Endometrial microvascular endothelial cells (primary cell): Measurements from ENCODE around the gene PSMA1. TPM values are rescaled to one million over a fixed set of nuclear protein-coding genes. Genes with fewer than 3 reads are reported as not detected.

Experiments used
- in situ Hi-C: cut with HindIII; loops from 2 replicates; pipeline ENCODE4 v1.10.0; 2017; ENCODE audit warnings: low sequenced_read_pairs, low pct_unique_long_range_greater_than_20kb; ENCODE audit errors: inconsistent ontology term
- total RNA-seq: library from RNA; depleted of rRNA; stranded (reverse); fragments of >200 nt; gene quantifications from one replicate; pipeline ENCODE4 v1.2.3, GENCODE V29; 2015; ENCODE audit errors: inconsistent ontology term

PSMA1 gene
- total RNA-seq, 1 donor from 2014 or later: 254 TPM

DNA sequence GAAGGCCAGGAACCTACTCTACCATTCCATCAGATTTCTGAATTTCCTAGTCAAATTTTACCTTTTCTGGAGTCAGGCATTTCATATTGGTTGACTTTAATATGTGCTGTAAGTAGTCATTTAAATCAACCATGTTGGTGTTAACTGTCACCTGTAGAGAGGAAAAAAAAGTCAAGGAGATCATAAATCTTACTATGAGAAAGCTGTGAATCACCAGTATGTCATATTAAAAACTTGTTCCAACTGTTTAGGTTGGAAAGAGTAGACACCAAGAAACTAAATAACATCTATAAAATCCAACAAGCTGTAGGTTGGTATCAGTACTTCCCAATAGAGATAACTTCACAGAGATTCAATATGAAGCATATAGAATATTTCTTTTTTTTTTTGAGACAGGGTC, 60.0 kb downstream of the PSMA1 start:
- in situ Hi-C loops: loop anchor here (25.0 kb wide), 1 partner anchor 148 kb away; no protein-coding TSS in a partner anchor

DNA sequence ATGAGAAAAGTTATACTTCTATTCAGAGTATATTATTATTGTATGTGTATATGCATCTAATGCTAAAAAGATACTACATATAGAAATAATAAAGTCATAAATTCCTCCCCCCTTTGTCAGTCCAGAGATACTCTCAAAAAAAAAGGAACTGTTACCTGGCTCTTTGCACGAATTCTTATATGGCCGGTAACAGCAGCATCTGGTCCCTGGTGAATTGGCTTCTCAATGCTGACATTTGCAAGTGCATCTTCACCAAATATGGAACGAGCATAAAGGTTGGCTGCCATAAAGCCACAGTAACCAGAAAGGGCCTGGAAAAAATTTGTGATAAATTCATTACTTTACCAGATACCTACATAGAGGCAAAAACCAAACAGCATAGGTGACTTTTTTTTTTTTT, 61.8 kb downstream of the PSMA1 start:
- in situ Hi-C loops: loop anchor here (25.0 kb wide), 1 partner anchor 146 kb away; no protein-coding TSS in a partner anchor

DNA sequence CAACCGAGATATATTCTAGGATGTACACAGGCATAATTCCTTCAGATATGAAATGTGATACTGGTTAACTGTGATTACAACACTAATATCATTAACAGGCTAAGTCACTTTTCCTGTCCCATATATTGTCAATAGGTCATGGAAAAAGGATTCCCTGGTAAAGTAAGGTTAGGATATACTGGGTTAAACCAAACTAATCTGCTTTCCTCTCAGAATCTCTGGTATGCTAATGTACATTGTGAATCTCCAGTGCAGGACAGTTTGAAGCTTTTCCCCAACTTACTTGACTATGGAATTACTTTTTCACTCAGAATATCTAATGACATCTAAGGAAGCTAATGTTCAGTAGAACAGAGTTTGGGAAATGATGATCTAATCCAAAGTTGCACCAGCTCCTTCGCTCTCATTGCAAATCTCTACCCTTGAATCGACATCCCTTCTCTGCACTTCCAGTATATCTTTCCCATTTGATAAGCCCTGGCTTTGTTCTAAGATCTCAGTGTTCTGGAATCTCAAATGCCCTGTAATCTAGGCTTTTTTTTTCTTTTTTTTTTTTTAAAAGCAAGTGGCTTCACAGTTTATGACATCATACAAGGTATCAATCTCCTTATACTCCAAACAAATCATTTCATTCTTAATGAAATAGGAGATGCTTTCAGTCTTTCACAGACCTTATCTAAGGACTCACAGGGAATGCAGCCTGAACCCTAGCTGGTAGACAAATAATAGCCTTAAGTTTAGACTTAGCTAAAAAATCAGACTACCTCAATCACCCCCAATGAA, 64.3 kb downstream of the PSMA1 start:
- in situ Hi-C loops: loop anchor here (25.0 kb wide), 1 partner anchor 144 kb away; no protein-coding TSS in a partner anchor

Other genes with a start within 250 kb of the PSMA1 start
- gene RRAS2, start 161.2 kb downstream of the PSMA1 start, total RNA-seq: 92.5 TPM
- 206 TPM for gene COPB1, start 20.6 kb downstream of the PSMA1 start, total RNA-seq
- 1.7 TPM for gene PDE3B, start 123.4 kb upstream of the PSMA1 start, total RNA-seq